ENCODE data around the gene PLD1.

PLD1 gene

GRCh38 chr3:171799501-171799900 lies 10.8 kb downstream of the PLD1 start:
- DNase-seq (ENCODE audit: low read depth in 2 of 2, low spot score in 1 of 2): no peak

- DNase-seq (ENCODE audit: low read depth in 2 of 2, low spot score in 1 of 2): no peak
Observed at GRCh38 chr3:171797873-171798272, 12.4 kb downstream of the PLD1 start.

- no peak for DNase-seq (ENCODE audit: low read depth in 2 of 2, low spot score in 1 of 2)
Observed at GRCh38 chr3:171797265-171797679, 13.0 kb downstream of the PLD1 start.

GRCh38 chr3:171796625-171797264 lies 13.5 kb downstream of the PLD1 start:
- DNase-seq (ENCODE audit: low read depth in 2 of 2, low spot score in 1 of 2): no peak

- no peak for DNase-seq (ENCODE audit: low read depth in 2 of 2, low spot score in 1 of 2)
Observed at GRCh38 chr3:171792531-171792930, 17.8 kb downstream of the PLD1 start.

- no peak for DNase-seq (ENCODE audit: low read depth in 2 of 2, low spot score in 1 of 2)
Observed at GRCh38 chr3:171791692-171792076, 18.6 kb downstream of the PLD1 start.

GRCh38 chr3:171790898-171791691 lies 19.2 kb downstream of the PLD1 start:
- DNase-seq (ENCODE audit: low read depth in 2 of 2, low spot score in 1 of 2): no peak

- DNase-seq (ENCODE audit: low read depth in 2 of 2, low spot score in 1 of 2): no peak
Observed at GRCh38 chr3:171790574-171790897, 19.7 kb downstream of the PLD1 start.

GRCh38 chr3:171789759-171790505 lies 20.4 kb downstream of the PLD1 start:
- DNase-seq (ENCODE audit: low read depth in 2 of 2, low spot score in 1 of 2): no peak

GRCh38 chr3:171788546-171789351 lies 21.5 kb downstream of the PLD1 start:
- DNase-seq (ENCODE audit: low read depth in 2 of 2, low spot score in 1 of 2): no peak

GRCh38 chr3:171786997-171787396 lies 23.3 kb downstream of the PLD1 start:
- no peak for DNase-seq (ENCODE audit: low read depth in 2 of 2, low spot score in 1 of 2)

GRCh38 chr3:171784937-171785336 lies 25.3 kb downstream of the PLD1 start:
- no peak for DNase-seq (ENCODE audit: low read depth in 2 of 2, low spot score in 1 of 2)

- no peak for DNase-seq (ENCODE audit: low read depth in 2 of 2, low spot score in 1 of 2)
Observed at GRCh38 chr3:171784387-171784786, 25.9 kb downstream of the PLD1 start.

- no peak for DNase-seq (ENCODE audit: low read depth in 2 of 2, low spot score in 1 of 2)
Observed at GRCh38 chr3:171783626-171784025, 26.7 kb downstream of the PLD1 start.

- no peak for DNase-seq (ENCODE audit: low read depth in 2 of 2, low spot score in 1 of 2)
Observed at GRCh38 chr3:171783086-171783485, 27.2 kb downstream of the PLD1 start.

- DNase-seq (ENCODE audit: low read depth in 2 of 2, low spot score in 1 of 2): no peak
Observed at GRCh38 chr3:171782617-171783016, 27.7 kb downstream of the PLD1 start.

- no peak for DNase-seq (ENCODE audit: low read depth in 2 of 2, low spot score in 1 of 2)
Observed at GRCh38 chr3:171781711-171782127, 28.6 kb downstream of the PLD1 start.

- no peak for DNase-seq (ENCODE audit: low read depth in 2 of 2, low spot score in 1 of 2)
Observed at GRCh38 chr3:171778493-171778892, 31.8 kb downstream of the PLD1 start.

GRCh38 chr3:171777596-171777995 lies 32.7 kb downstream of the PLD1 start:
- no peak for DNase-seq (ENCODE audit: low read depth in 2 of 2, low spot score in 1 of 2)

GRCh38 chr3:171776839-171777583 lies 33.3 kb downstream of the PLD1 start:
- no peak for DNase-seq (ENCODE audit: low read depth in 2 of 2, low spot score in 1 of 2)

GRCh38 chr3:171776411-171776810 lies 33.9 kb downstream of the PLD1 start:
- no peak for DNase-seq (ENCODE audit: low read depth in 2 of 2, low spot score in 1 of 2)
